ENCODE measurements around the gene BICD1.

- no peak for TF ChIP-seq CTCF (IDR thresholded peaks at IDR 0.05)
- TF ChIP-seq POLR2A (IDR thresholded peaks at IDR 0.05), result no peak
These were observed 45.6 kb upstream of the BICD1 start for GRCh38 chr12:32061033-32061432.

All from right lobe of liver (tissue), 4 donors.